HG03045 (cell line): ENCODE measurements around the gene TFF2.

ENCODE experiments used
- ATAC-seq: cut with Tn5 transposase; IDR thresholded peaks from one replicate; pipeline ENCODE4 v1.9.1; 2021; ENCODE audit warnings: mild to moderate bottlenecking, moderate library complexity; ENCODE audit not compliant: unreplicated experiment

Gene TFF2

GRCh38 chr21:42384156-42384945, 33.6 kb upstream of the TFF2 start:
- ATAC-seq = no peak

DNA sequence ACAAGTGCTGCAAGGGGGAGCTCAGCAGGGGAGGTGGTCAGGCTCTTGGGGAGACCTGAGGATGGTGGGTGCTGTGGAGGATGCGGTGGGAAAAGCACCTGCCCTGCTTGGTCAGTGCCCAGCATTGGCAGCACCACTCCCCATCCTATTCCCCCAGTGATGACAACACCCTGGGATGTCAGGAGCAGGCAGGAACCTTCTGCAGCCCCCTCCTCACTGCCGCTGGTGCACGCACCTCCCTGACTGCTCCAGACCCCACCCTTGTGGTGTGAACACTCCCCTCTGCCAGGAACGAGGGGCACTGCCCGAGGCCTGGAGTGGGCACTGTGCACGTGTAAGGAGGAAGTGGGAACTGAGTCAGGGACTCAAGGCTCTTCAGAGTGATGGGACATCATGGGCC, 32.5 kb upstream of the TFF2 start:
- ATAC-seq = no peak

DNA sequence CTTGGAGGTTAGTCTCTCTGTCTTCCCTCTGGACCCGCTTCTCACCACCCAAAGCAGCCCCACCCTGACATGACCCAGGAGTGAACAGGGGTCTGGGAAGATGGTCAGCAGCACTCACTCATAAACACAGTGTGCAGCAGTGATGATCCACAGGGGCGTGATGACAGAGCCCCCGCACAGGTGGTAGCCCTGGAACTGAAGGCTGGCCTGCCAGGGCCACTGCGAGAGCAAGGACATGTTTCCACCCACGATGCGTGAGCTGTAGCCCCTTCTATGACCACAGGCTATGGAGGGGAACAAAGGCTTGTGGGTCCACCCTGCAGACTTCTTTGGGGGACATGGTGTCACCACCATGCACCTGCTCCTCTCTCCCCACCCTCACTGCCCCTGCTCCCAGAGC, 32.1 kb upstream of the TFF2 start:
- ATAC-seq = no peak

DNA sequence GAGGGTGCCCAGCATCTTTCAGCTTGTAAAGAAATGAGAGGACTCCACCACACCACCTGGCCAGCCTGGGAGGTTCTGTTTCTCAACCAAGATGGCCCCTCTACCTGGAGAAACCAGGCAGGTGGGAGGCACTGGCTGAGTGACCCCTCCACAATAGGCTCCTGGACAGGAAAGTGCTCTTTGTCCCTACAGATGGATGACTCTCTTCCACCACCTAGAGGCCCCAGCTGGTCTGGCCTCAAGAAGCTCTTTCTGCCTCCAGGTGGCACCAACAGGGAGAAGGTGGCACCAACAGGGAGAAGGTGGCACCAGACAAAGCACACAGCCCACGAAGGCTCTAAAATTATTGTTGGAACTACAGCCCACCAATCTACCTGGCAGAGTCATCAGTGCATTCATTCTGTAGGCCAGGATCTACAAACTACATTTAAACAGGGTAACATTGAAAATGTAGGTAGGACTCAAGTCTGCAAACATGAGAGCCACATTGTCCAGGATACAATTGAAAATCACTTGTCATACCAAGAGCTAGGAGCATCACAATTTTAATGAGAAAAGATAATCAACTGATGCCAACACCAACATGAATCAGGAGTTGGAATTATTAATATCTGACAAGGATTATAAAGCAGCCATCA, 30.7 kb upstream of the TFF2 start:
- no peak for ATAC-seq

DNA sequence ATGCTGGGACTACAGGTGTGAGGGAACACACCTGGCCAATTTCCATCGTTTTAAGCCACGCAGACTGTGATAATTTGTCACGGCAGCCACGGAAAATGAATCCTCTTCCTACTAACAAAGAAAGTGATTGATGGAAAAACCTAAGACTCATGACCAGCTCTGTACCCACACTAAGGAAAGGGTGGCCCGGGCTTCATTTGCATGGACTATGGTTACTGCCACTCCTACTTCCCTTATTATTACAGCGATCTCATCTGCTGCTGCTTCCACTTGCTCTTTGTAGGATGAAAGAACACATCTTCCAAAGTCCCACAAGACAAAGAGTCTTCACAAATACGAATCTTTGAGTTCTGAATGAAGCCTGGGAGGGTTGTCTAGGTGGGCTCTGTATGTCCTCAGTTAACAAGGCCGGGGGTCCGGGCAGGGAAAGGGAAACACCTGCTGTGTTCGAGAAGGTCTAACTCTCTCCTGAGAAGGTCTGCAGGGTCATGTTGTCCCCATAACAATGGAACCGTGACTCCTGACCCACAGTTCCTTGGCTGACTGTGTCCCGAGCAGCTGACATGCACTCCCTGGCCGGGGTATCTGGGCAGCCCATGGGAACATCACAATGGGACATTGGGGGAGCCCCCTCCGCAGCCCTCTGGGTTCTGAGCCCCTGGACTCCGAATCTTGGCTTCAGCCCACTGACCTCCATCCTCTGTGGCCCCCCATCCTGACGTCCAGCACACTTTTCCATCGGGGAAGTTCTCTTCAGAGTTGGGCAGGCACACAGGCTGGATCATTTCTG, 28.8 kb upstream of the TFF2 start:
- no peak for ATAC-seq

GRCh38 chr21:42378418-42378817, 27.6 kb upstream of the TFF2 start:
- ATAC-seq = no peak

DNA sequence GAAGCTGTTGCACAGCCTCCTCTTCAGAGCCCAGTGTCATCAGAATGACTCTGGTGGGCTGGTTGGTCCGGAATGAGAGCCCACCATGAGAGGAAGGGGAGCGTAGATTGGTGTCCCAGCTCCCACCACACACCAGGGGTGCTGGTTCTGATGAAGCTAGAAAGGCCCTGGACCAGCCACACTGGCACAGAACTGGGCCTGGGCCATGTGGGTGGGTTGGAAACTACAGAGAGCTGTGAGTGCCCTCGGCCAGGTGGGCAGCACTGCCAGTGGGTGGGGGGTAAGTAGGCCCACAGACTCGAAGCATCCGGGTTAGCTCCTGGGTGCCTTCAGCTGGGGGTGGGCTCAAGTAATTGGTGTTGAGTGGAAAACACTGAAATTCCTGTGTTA, 27.2 kb upstream of the TFF2 start:
- ATAC-seq = no peak

DNA sequence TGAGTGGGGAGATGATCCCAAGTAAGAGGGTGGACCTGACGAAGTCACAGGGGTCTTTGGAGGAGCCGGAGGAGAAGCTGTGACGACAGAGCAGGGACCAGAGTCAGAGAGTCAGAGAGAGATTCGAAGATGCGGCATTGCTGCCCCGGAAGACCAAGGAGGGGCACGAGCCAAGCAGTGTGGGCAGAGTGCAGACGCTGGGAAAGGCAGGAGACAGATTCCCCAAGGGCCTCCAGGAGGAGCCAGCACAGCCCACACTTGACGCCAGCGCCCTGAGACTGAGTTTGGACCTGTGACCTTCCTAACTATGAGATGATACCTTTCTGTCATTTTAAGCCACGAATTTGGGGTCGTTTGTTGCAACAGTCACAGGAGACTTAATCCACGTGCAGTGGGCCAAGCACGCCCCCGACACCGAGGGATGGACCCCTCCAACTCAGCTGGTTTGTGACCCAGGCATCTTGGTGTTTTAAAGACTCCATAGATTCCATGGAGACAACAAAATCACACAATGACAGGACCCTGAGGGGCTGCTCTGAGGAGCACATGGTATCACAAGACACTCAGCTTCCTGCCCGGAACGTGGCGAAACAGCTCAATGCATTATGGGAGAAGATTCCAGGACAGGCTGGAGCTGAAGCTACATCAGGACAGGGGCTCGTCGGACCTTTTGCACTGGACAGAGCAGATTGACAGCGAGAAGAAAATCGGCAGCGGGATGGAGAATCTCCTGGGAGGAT, 26.6 kb upstream of the TFF2 start:
- no peak for ATAC-seq

DNA sequence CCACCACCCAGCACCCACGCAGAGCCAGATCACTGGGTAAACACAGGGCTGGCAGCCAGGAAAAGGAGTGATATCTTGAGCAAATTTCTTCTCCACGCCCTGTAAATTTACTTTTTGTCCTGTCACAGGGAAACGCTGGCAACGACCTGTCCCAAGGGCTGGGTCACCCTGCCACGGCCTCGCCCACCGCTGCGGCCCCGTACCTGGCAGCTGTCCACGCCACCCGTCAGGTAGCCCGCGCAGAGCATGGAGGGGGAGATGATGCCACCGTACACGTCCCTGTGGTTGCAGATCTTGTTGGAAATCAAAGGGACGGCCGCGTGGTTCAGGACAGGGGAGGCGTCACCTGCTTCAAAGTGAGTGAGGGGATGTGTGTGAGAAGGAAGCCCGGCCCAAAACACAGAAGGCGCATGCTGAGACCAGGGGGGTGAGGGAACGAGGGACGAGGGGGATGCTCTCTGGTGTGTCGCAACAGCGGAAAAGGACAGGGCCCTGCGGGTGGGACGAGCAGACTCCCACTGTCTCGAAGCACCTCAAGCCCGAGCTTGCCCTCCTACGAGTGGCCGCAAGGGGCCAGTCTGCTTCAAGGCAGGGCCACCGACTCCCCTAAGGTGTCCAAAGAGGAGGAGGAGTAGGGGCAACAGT, 25.7 kb upstream of the TFF2 start:
- no peak for ATAC-seq

DNA sequence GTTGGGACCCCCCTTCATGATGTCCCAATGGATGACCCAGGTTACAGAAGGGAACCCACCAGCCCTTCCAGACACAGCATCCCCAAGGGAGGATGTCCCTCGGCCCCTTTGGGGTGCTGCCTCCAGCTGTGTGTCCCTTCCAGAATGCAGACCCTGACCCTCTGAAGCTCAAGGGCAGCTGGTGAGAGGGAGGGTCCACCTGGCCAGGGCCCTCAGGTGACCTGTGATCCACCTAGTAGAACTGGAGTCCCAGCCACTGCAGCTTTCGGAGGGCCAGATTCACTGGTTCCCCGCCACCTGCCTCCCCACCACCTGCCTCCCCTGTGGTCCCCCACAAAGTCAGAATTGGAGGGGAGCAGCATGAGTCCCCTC, 25.2 kb upstream of the TFF2 start:
- no peak for ATAC-seq

DNA sequence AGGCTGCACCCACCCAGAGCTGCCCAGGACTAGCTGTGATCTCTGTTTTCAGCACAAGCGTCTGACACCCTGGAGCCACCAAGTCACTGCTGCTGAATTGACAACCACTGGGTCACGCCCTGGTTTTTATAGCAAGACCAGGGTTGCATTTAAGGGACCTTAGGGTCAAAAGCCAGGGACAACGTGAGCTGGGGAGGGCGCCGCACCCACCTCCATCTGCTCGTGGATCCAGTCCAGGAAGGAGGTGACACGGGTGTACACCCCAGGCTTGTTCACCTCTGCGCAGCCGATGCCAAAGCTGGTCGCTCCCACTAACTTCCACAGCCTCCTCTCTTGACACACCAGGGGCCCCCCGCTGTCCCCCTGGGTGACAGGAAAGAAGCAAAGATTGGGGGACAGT, 24.7 kb upstream of the TFF2 start:
- ATAC-seq = no peak

GRCh38 chr21:42374864-42375499, 24.2 kb upstream of the TFF2 start:
- ATAC-seq = no peak

GRCh38 chr21:42374457-42374856, 23.7 kb upstream of the TFF2 start:
- no peak for ATAC-seq

DNA sequence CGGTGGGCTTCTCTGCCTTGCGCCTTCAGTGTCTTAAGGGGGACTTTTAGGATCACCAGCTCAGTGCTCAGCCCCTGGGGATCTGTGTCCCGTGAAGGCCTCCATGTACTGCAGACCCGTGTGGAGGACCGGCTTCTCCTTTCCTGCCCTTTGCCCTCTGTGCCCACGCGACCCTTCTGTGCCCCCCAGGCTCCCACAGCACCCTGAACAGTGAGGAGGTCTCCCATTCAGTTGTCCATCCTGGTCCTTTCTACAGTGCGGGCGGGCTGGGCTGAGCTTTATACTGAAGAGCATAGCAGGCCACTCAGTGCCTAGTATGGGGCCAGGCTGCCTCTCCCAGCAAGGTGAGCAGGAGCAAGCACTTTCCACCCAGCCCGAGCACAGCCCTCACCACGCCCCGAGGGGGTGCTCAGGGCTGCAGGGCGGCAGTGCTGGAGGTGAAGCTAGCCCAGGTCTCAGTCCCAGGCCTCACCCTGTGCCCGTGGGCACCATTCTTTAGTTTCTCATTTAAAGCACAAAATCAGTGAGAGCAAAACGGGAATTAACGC, 23.2 kb upstream of the TFF2 start:
- no peak for ATAC-seq

GRCh38 chr21:42373196-42373907, 22.6 kb upstream of the TFF2 start:
- no peak for ATAC-seq

- ATAC-seq = no peak
Measured at GRCh38 chr21:42370894-42371654, 20.3 kb upstream of the TFF2 start.

DNA sequence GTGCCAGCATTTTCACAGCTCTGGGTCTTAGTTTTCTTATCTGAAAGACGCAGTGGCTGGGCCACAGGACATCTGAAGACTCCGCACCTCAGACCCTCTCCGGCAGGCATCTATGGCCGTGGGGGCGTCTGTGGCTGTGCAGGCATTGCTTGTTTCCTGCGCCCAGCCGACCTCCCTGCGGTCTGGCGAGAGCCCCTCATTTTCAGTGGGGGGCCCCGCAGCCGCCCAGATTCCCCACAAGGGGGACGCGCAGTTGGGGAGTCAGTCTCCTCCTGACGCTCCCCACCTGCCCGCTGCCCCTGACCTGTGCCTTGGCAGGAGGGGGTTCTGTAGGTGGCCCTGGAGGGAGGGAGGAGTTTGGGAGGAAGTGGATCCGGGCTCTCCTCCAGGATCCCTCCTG, 19.0 kb upstream of the TFF2 start:
- ATAC-seq = no peak

GRCh38 chr21:42367367-42368165, 16.8 kb upstream of the TFF2 start:
- no peak for ATAC-seq
